ENCODE results near the gene CEP135.
"Not testable (repeated sequence)": the region's sequence is repeated elsewhere in the genome, so short reads cannot be mapped to it uniquely, and the experiment has no call there.

Gene CEP135

DNA sequence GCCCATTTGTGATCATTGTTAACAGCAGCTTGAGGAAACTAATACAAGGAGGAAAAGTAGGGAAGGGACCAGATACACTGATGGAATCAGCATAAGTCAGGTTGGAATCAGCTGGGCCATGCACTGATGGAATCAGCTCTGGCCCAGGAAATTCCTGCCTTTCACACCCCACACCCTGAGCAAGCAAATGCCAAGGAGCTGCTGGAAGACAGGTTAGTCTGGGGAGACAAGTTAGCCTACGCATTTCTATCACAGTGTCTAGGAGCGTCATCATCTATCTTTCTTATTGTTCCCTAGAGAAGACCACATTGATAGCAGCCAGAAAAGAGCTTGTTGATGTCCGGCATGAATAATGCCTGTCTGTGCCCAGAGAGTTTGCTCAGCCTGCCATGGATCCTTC, 16.2 kb upstream of the CEP135 start:
- peaks cover 9% of the 10 kb centered on the region for H3K4me1 Mint-ChIP-seq
- no peak overlapping the region for H3K4me3 Mint-ChIP-seq
- H3K36me3 Mint-ChIP-seq (ENCODE audit: low read depth) = no peaks in the 10 kb centered on the region
- H3K27me3 Mint-ChIP-seq (ENCODE audit: low read depth, poor library complexity) = no peaks in the 10 kb centered on the region
- TF ChIP-seq, protein P1, sequence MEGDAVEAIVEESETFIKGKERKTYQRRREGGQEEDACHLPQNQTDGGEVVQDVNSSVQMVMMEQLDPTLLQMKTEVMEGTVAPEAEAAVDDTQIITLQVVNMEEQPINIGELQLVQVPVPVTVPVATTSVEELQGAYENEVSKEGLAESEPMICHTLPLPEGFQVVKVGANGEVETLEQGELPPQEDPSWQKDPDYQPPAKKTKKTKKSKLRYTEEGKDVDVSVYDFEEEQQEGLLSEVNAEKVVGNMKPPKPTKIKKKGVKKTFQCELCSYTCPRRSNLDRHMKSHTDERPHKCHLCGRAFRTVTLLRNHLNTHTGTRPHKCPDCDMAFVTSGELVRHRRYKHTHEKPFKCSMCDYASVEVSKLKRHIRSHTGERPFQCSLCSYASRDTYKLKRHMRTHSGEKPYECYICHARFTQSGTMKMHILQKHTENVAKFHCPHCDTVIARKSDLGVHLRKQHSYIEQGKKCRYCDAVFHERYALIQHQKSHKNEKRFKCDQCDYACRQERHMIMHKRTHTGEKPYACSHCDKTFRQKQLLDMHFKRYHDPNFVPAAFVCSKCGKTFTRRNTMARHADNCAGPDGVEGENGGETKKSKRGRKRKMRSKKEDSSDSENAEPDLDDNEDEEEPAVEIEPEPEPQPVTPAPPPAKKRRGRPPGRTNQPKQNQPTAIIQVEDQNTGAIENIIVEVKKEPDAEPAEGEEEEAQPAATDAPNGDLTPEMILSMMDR (IDR thresholded peaks at IDR 0.05) = no peak
- peaks cover 23% of the 10 kb centered on the region for H3K9me3 Mint-ChIP-seq
- DNase-seq = no peak
- no peak overlapping the region for H3K27ac Mint-ChIP-seq

DNA sequence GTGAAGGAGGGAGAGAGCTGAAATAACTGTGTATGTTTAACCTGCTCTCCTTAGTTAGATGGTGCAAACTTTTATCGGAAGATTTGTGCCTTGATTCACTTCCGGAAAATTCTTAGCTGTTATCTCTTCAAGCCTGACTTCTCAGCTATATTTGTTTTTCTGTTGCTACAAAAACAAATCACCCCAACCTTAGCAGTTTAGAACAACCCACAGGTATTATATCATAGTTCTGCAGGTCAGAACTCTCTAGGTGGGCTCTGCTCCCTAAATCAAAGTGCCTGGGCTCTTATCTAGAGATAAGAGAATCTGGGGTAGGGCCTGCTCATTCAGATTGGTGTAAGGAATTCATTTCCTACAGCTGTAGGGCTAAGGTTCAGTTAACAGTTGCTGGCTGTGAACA, 15.1 kb upstream of the CEP135 start:
- Mint-ChIP-seq H3K36me3 (ENCODE audit: low read depth) (no peaks in the 10 kb centered on the region), H3K27ac (no peak overlapping the region), H3K4me3 (no peak overlapping the region), H3K4me1 (peaks cover 9% of the 10 kb centered on the region), H3K27me3 (ENCODE audit: low read depth, poor library complexity) (no peaks in the 10 kb centered on the region), H3K9me3 (peaks cover 29% of the 10 kb centered on the region)
- no peak for DNase-seq
- TF ChIP-seq, protein P1 (IDR thresholded peaks at IDR 0.05) = no peak

DNA sequence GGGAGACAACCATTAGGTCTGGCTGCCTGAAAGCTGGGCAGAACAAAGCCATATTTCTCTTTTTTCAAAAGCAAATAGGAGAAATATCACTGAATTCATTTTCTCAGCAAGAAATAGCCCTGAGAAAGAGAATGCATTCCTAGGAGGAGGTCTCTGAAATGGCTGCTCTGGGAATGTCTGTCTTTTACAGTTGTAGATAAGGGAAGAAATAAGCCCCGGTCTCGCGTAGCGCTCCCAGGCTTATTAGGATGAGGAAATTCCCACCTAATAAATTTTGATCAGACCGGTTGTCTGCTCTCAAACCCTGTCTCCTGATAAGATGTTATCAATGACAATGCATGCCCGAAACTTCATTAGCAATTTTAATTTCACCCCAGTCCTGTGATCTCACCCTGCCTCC, 12.8 kb upstream of the CEP135 start:
- H3K4me1 Mint-ChIP-seq; DNase-seq; H3K27me3 Mint-ChIP-seq (ENCODE audit: low read depth, poor library complexity); H3K4me3 Mint-ChIP-seq; H3K36me3 Mint-ChIP-seq (ENCODE audit: low read depth); H3K27ac Mint-ChIP-seq: not testable (repeated sequence)
- H3K9me3 Mint-ChIP-seq = peaks cover 31% of the 10 kb centered on the region

DNA sequence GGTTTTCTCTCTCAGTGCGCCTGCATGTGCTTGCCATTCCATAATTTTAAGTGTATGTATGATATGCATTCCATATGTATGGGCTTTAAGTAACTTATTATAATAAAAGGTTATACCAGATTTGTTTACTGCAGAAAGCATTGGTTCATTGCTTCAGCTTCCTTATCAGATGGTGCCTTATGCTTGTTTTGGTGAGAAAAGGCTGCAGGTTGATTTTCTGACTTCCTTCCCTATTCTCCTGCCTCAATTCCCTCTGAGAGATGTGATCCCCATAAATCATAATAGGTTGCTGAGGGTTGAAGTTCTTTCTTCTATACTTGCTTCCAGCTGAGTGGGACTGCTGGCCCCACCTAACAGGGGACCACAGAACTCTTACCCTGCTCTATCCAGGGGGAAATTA, 10.3 kb upstream of the CEP135 start:
- H3K36me3 Mint-ChIP-seq (ENCODE audit: low read depth) = no peaks in the 10 kb centered on the region
- TF ChIP-seq, protein P1 (IDR thresholded peaks at IDR 0.05) = no peak
- peaks cover 31% of the 10 kb centered on the region for H3K9me3 Mint-ChIP-seq
- DNase-seq = no peak
- H3K27ac Mint-ChIP-seq = no peak overlapping the region
- no peaks in the 10 kb centered on the region for H3K4me1 Mint-ChIP-seq
- no peak overlapping the region for H3K4me3 Mint-ChIP-seq
- H3K27me3 Mint-ChIP-seq (ENCODE audit: low read depth, poor library complexity) = peaks cover 4% of the 10 kb centered on the region

DNA sequence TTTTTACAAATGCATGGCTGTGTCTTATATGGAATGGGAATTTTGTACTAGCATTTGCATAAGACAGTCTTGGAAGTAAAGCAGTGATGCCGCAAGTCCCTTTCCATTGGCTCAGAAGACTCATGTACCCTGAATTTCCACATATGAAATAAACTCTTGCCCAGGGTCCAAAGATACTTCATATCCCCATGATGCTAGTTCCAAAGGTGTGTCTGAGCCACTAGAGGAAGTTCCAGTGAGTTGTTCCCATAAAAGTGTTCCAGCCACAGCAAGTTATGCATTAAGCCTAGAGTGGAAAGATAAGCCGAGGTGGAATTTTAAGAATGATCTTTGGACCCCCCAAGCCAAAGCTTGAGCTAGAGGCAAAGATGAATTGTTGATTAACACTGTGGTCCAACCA, 9.3 kb upstream of the CEP135 start:
- peaks cover 31% of the 10 kb centered on the region for H3K9me3 Mint-ChIP-seq
- H3K27ac Mint-ChIP-seq = no peak overlapping the region
- H3K27me3 Mint-ChIP-seq (ENCODE audit: low read depth, poor library complexity) = peaks cover 4% of the 10 kb centered on the region
- DNase-seq = no peak
- H3K4me3 Mint-ChIP-seq = no peak overlapping the region
- H3K36me3 Mint-ChIP-seq (ENCODE audit: low read depth) = no peaks in the 10 kb centered on the region
- no peaks in the 10 kb centered on the region for H3K4me1 Mint-ChIP-seq
- TF ChIP-seq, protein P1 (IDR thresholded peaks at IDR 0.05) = no peak

DNA sequence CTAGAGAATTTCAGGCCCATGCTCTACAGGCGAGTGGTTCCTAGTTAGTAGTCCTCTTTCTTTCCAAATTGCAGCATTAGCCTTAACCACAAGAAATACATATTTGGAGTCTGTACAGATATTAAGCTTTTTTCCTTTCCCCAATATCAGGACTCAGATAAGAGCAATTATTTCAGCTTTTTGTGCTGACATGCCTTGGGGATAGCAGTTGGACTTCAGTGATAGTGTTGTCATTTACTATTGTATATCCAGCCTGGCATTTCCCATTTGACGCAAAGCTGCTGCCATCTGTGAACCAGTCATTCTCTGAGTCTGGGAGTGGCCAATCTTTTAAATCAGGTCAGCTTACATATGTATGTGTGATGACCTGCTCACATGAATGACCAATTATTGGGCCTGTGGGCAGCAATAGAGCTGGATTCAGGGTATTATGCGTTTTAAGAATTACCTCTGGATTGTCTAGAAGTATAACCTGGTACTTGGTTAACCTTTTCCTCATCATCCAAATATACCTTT, 6.8 kb upstream of the CEP135 start:
- Mint-ChIP-seq H3K27me3 (ENCODE audit: low read depth, poor library complexity) (peaks cover 6% of the 10 kb centered on the region), H3K9me3 (peaks cover 17% of the 10 kb centered on the region), H3K27ac (no peak overlapping the region), H3K4me1 (no peaks in the 10 kb centered on the region), H3K36me3 (ENCODE audit: low read depth) (no peaks in the 10 kb centered on the region), H3K4me3 (no peak overlapping the region)
- TF ChIP-seq, protein P1 (IDR thresholded peaks at IDR 0.05) = no peak
- no peak for DNase-seq

Measured in nephron progenitor cell (in vitro differentiated cells).